HCT116 (cell line): ENCODE data around the gene KRTAP20-2. TPM values are rescaled to one million over a fixed set of nuclear protein-coding genes. Genes with fewer than 3 reads are reported as not detected.

Experiments used
- total RNA-seq: library from RNA; stranded (reverse); gene quantifications from one replicate; pipeline ENCODE4 v1.2.1, GENCODE V29; 2021; ENCODE audit not compliant: unreplicated experiment

The KRTAP20-2 gene
- total RNA-seq, 1 experiment from 2014 or later: not detected

Other genes with a start within 250 kb of the KRTAP20-2 start
- not detected for gene KRTAP13-1, start 239.2 kb upstream of the KRTAP20-2 start, total RNA-seq
- not detected for gene KRTAP13-3, start 209.3 kb upstream of the KRTAP20-2 start, total RNA-seq
- gene KRTAP13-4, start 205.0 kb upstream of the KRTAP20-2 start, total RNA-seq: not detected
- gene KRTAP15-1, start 194.9 kb upstream of the KRTAP20-2 start, total RNA-seq: not detected
- not detected for gene KRTAP19-1, start 154.8 kb upstream of the KRTAP20-2 start, total RNA-seq
- not detected for gene KRTAP19-2, start 147.8 kb upstream of the KRTAP20-2 start, total RNA-seq
- gene KRTAP19-3, start 143.2 kb upstream of the KRTAP20-2 start, total RNA-seq: not detected
- not detected for gene KRTAP19-4, start 138.0 kb upstream of the KRTAP20-2 start, total RNA-seq
- gene KRTAP19-5, start 133.1 kb upstream of the KRTAP20-2 start, total RNA-seq: not detected
- not detected for gene KRTAP19-6, start 93.3 kb upstream of the KRTAP20-2 start, total RNA-seq
- not detected for gene KRTAP19-7, start 73.9 kb upstream of the KRTAP20-2 start, total RNA-seq
- gene KRTAP22-2, start 44.8 kb upstream of the KRTAP20-2 start, total RNA-seq: not detected
- gene KRTAP6-3, start 42.8 kb upstream of the KRTAP20-2 start, total RNA-seq: not detected
- not detected for gene KRTAP6-2, start 36.3 kb upstream of the KRTAP20-2 start, total RNA-seq
- gene KRTAP22-1, start 34.1 kb upstream of the KRTAP20-2 start, total RNA-seq: not detected
- not detected for gene KRTAP6-1, start 21.3 kb upstream of the KRTAP20-2 start, total RNA-seq
- gene KRTAP20-1, start 18.8 kb upstream of the KRTAP20-2 start, total RNA-seq: not detected
- gene KRTAP20-4, start 14.6 kb upstream of the KRTAP20-2 start, total RNA-seq: not detected
- not detected for gene KRTAP20-3, start 7.7 kb downstream of the KRTAP20-2 start, total RNA-seq
- gene KRTAP21-3, start 83.6 kb downstream of the KRTAP20-2 start, total RNA-seq: not detected
- not detected for gene KRTAP21-2, start 112.1 kb downstream of the KRTAP20-2 start, total RNA-seq
- not detected for gene KRTAP21-1, start 120.2 kb downstream of the KRTAP20-2 start, total RNA-seq
- gene KRTAP8-1, start 178.1 kb downstream of the KRTAP20-2 start, total RNA-seq: not detected
- gene KRTAP7-1, start 194.6 kb downstream of the KRTAP20-2 start, total RNA-seq: not detected
- gene KRTAP11-1, start 246.4 kb downstream of the KRTAP20-2 start, total RNA-seq: not detected